OCI-LY3 (cell line): ENCODE data around the gene FYN.

Experiments
- EZH2phosphoT487 ChIP-seq: fragments of 200-600 bp; shearing (Covaris generic); IDR thresholded peaks from 2 replicates; pipeline ENCODE4 v1.6.1; 2018; ENCODE audit warnings: antibody characterized with exemption, mixed run types, low read depth
- TF ChIP-seq, protein P1 (sequence below): fragments of 200-600, 300-600 bp; sonication (generic); IDR thresholded peaks from 2 replicates; pipeline ENCODE4 v1.5.1; 2014; ENCODE audit warnings: antibody characterized with exemption, low read length, low read depth

DNA sequence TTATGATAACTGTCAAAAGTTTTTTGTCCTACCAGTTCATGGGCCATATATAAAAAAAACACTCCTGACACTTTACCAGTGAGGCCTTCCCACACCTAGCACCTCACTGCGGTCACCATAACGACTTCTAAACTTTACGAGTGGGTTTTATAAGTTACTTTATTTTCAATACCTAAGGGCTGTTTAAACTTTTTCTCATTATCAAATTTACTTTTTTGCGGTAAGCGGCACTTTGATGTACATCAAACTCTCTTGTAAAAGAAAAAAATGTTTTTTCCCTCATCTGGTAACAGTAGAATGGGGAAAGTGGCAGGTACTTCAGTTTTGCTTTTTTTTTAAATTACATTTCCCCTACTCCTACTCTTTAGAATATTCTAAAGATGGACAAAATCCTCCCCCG is 36.2 kb downstream of the FYN start:
- TF ChIP-seq, protein P1, sequence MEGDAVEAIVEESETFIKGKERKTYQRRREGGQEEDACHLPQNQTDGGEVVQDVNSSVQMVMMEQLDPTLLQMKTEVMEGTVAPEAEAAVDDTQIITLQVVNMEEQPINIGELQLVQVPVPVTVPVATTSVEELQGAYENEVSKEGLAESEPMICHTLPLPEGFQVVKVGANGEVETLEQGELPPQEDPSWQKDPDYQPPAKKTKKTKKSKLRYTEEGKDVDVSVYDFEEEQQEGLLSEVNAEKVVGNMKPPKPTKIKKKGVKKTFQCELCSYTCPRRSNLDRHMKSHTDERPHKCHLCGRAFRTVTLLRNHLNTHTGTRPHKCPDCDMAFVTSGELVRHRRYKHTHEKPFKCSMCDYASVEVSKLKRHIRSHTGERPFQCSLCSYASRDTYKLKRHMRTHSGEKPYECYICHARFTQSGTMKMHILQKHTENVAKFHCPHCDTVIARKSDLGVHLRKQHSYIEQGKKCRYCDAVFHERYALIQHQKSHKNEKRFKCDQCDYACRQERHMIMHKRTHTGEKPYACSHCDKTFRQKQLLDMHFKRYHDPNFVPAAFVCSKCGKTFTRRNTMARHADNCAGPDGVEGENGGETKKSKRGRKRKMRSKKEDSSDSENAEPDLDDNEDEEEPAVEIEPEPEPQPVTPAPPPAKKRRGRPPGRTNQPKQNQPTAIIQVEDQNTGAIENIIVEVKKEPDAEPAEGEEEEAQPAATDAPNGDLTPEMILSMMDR = no peak
- TF ChIP-seq EZH2phosphoT487 = no peak
